HG02981 (cell line): ENCODE results near the gene SLC30A3.
A peak's percentile ranks its signal among the peaks of the same experiment; 100 is the strongest.

Experiments
- ATAC-seq: cut with Tn5 transposase; IDR thresholded peaks from one replicate; pipeline ENCODE4 v1.9.1; 2021; ENCODE audit warnings: mild to moderate bottlenecking, moderate library complexity; ENCODE audit not compliant: unreplicated experiment

SLC30A3 gene

GRCh38 chr2:27236136-27236535 is 26.7 kb downstream of the SLC30A3 start:
- ATAC-seq = no peak

- ATAC-seq = no peak
Observed at GRCh38 chr2:27233341-27233740, 29.5 kb downstream of the SLC30A3 start.

DNA sequence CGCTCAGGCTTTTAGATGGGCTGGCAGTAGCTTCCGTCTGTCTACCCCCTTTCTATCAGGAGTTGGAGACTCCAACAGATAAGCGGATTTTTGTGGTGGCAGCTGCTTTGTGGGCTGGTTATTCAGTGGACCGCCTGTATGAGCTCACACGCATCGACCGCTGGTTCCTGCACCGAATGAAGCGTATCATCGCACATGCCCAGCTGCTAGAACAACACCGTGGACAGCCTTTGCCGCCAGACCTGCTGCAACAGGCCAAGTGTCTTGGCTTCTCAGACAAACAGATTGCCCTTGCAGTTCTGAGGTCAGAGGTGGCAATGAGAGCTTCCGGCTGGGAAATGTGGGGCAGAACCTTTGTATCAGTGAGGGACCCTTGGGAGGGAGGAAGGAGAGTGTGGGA is 30.9 kb downstream of the SLC30A3 start:
- no peak for ATAC-seq

GRCh38 chr2:27227501-27227900 is 35.3 kb downstream of the SLC30A3 start:
- ATAC-seq = no peak

GRCh38 chr2:27225526-27225925 is 37.3 kb downstream of the SLC30A3 start:
- ATAC-seq = no peak

- ATAC-seq = no peak
Observed at GRCh38 chr2:27223416-27223815, 39.4 kb downstream of the SLC30A3 start.

DNA sequence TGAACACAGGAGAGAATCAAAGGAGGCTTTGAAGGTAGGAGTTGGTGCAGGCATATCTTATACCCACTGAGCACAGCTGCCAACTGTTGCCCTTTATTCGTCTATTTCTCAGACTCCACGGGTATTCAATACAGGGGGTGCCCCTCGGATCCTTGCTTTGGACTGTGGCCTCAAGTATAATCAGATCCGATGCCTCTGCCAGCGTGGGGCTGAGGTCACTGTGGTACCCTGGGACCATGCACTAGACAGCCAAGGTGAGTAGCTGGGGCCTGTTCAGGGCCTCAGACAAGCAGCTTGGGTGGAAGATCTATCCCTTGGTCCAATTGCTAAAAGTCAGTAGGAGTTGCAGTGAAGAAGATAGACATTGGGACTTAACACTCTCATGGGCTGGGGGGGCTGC is 40.4 kb downstream of the SLC30A3 start:
- no peak for ATAC-seq

DNA sequence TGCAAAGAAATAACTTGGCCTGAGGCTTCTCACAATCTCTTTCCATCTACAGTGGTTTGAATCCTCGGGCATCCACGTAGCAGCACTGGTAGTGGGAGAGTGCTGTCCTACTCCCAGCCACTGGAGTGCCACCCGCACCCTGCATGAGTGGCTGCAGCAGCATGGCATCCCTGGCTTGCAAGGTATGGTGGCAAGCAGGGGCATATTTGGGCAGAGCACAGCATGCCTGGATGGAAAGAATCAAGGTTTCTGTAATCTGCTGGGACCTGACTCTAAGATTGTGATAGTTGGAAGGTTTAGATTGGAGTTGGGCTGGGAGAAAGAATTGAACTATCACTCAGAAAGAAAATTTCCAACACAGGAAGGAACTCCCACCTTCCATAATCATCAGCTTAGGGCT is 41.7 kb downstream of the SLC30A3 start:
- no peak for ATAC-seq

DNA sequence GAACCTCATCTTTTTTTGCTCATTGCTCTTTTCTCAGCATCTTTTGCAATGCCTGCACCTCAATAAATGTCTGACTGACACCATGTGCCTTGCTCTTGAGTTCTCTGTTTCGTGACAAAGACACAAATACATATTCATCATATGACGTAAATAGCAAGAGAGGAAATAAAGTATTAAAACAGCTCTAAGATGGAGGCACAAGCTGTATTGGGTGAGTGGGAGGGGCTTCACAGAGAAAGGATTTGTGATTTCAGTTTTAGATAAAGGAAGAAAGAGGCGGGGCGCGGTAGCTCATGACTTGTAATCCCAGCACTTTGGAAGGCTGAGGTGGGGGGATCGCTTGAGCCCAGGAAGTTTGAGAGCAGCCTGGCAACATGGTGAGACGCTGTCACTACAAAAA is 42.8 kb downstream of the SLC30A3 start:
- no peak for ATAC-seq

DNA sequence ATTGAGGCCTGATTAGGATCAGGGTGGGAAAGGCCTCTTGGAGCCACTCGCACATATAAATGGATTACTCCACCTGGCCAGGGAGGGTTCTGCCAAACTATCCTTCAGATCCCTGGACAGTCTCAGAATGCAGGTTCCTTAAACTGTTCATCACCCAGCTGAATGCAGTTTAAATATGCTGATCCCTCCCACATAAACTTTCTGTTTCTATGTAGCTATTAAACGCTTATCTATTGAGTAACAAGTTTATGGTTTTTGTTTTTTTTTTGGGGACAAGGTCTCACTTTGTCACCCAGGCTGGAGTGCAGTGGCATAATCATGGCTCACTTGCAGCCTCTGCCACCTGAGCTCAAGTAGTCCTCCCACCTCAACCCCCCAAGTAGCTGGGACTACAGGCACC is 43.8 kb downstream of the SLC30A3 start:
- ATAC-seq = no peak

- ATAC-seq = no peak
Observed at GRCh38 chr2:27218614-27219013, 44.2 kb downstream of the SLC30A3 start.

DNA sequence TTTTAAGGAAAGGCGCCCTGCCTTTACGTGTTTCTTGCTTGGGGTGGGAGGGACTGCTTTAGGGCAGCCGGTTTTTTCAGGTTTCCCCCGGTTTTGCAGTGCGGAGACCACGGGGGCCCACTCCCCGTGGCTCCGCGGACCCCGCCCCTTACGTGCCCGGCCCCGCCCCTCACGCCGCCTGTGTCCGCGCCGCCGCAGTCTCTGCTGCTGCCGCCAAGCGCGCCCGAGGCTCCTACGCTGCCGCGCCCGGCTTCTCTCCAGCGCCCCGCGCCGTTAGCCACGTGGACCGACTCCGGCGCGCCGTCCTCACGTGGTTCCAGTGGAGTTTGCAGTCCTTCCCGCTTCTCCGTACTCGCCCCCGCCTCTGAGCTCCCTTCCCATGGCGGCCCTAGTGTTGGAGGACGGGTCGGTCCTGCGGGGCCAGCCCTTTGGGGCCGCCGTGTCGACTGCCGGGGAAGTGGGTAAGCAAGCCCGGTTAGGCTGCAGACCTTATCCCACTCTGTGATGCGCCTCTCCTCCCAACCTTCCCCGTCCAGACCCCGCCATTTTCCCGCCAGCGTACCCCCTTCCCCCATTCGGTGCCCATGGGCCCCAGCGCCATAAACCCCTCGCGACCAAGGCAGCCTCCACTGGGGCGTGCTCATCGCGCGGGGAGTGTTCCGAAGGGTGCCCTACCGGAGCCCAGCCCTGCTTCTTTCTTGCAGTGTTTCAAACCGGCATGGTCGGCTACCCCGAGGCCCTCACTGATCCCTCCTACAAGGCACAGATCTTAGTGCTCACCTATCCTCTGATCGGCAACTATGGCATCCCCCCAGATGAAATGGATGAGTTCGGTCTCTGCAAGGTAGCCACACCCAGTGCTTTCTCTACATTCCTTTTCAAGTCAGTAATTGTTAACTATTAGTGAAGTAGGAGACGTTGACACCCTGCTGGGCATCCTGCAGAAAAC is 45.4 kb downstream of the SLC30A3 start, which contains the start of gene CAD:
Gene CAD (plus strand): TSS at position 197 of the 949 bp plus-strand sequence. CDS start 183 bp downstream, at position 380.
- peak; percentile 79 for ATAC-seq

- ATAC-seq = no peak
Observed at GRCh38 chr2:27216416-27217137, 46.3 kb downstream of the SLC30A3 start.

DNA sequence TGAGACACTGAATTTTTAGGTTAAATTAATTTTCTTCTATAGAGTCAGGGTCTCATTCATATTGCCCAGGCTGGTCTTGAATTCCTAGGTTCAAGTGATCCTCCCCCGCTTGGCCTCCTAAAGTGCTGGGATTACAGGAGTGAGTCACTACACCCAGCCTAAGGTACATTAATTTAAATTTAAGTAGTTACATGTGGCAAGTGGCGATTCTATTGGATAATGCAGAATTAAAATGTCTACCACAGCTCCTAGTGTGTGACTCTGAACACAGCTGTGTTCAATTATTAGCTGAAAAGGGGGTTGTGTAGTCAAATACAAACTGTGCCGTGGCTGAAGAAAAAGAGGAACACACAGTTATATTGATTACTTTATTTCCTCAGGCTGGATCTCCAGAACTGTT is 47.9 kb downstream of the SLC30A3 start:
- ATAC-seq = no peak

DNA sequence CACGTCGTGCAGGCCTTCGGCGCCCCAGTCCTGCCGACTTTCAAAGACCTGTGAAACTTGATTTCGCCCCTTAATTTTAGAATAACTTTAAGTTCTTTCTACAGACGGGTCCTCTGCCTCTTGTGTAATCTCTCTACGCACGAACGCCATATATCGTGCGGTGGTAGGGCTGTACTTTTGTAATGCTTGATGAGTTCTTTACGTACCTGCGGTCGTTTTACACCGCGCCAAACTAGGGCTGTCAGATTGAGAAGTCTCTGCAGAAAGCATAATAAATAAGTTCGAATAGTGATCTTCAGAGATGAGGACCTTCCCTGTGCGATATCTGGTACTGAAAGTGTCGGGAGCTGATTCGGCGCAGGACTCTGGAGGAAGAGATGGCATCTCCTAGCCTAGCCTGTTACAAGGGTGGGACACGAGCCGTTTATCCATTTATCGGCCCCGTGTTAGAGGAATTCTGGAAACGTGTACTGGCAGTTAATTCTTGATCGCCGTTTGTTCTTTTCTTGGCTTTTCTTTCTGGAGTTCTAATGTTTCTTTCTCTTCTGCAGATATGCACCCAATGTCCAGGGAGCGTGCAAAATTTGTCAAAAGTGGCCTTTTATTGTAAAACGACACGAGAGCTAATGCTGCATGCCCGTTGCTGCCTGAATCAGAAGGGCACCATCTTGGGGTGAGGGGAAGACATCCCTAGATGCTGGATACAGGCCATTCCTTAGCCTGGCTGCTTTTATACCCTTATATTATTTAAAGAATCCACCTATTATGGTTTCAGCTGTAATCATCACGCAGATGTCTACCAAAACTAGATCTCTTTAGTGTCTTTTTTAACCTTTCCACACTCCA is 50.0 kb downstream of the SLC30A3 start:
- ATAC-seq = no peak

DNA sequence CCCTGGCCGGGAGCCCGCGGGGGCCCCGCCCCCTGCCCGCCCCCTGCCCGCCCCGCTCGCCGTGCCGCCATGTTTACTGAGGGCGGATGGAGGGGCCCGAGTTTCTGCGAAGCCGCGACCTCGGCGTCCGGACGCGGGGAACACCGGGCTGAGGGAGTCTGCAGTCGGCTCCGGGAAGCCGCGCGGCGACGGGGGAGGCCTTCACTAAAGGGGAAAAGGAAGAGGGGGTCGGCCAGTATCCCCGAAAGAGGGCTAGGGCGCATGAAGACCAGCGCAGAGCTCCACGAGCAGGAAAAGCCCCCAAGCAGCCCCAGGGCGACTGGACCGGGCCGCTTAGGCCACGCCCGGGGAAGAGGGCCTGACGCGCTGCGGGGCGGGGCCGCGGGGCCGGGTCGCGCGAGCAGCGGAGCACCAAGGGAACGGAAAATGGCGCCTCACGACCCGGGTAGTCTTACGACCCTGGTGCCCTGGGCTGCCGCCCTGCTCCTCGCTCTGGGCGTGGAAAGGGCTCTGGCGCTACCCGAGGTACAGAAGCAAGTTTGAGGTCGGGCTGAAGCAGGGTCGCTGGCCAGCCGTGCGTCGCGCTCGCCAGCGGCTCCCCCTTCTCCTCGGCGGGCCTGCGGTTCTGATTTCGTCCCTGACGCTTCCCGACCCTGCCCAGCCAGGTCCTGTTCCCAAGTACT is 50.8 kb downstream of the SLC30A3 start, which contains the start of the genes ATRAID and SLC5A6:
Gene ATRAID (plus strand): TSS at position 99 of the 683 bp plus-strand sequence. CDS start 328 bp downstream, at position 427.
Gene SLC5A6 (minus strand): TSS at position 326 of the 683 bp plus-strand sequence. CDS start 4,618 bp downstream, outside the sequence.
- ATAC-seq = peak; percentile 87

DNA sequence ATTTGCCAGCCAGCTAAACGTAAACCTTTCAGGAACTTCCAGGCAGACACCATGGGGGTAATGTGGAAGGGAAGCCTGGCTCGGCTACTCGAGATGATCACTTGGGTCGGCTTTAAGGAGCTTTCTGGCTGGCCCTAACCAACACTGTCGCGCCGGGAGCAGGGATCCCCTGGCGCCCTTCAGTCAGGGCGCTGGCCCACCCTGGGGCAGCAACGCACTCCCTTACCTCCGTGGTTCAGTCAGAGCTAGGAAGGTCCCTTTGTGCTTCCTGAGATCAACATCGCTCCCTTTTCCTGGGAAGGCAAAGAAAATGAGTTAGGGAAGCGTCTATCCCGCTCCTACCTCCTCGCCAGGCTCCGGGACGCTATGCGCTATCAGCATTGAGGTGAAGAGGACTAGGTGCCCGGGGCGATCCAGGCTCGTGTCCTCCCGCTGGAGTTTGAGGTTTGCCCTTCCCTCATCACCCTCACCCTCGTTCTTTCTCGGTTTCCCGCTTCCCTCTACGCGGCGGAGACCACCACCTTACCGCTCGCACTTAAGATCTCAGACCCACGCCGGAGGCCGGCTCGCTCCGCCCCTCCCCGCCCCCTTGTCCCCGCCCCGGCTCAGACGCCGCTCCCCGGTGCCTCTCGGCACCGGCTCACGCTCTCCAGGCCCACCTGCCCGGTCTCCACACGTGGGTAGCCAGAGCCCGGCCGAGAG is 51.5 kb downstream of the SLC30A3 start:
- ATAC-seq = no peak

GRCh38 chr2:27209621-27210401 is 53.0 kb downstream of the SLC30A3 start:
- no peak for ATAC-seq
